DMS79 (cell line): ENCODE results near the gene RAB5B.

Experiments used
- DNase-seq: peaks from one replicate; lab custom pipeline; 2025; lab: John Stamatoyannopoulos, UW

The RAB5B gene

GRCh38 chr12:55973599-55974307 lies at the start of gene RAB5B:
TSS of gene RAB5B (plus strand) at chr12:55974078. CDS start at chr12:55986961, 12,883 bp downstream.
- peak; percentile 99 for DNase-seq

DNA sequence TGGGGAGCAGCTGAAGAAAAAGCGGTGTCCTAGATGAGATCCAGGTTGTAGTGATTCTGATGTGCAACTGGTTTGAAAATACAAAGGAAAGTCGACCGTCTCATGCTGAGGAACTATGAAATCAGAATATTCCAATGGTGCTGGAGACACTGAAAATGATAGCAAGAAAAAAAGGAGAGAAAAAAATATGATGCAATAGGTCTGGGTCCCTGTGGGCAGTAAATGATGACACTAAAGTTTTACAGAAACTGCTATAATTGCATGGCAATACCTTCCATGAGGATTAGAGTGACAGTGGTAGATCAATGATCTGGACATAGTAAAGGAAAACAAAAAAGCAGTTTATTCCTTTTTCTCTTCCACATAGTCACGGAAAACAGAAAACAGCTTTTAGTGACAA lies 48.5 kb upstream of the RAB5B start:
- no peak for DNase-seq

GRCh38 chr12:55925870-55926737 lies 47.8 kb upstream of the RAB5B start:
- no peak for DNase-seq

DNA sequence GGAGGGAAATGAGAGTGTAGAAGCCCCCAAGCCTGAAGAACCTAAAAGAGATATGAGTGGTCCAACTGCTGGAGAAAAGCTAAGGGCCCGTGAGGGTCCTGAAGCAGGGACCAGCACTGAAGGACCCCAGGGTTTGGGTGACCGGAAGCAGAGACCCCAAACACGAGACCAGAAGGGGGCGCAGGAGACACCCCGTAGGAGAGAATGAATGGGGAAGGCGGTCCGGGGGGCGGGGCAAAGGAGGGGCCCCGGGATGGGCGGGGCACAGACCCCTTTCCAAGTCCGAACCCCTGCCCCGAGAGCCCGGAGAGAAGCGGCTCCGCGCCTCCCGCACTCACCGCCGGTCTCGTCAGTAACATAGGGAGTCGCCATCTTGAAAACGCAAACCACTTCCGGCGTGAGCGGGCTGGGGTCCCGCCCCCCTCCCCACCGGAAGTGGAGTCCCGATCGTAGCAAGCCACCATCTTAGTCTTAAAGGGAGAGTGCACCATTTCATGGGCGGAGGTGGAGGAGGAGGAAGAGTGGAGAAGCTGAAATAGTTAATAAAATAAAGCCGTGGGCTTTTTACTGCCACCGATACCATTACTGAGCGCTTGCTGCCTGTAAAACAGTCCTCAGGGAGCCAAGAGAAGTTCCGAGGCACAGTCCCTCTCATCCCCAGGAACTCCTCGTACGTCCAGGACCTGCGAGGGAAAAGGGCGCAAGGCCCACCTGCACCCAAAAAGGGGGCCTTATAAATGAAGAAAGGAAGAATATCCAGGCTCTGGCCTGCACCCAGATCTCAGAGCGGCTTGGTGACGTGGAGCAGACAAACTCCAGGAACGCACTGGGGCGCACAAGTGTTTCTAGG lies 46.9 kb upstream of the RAB5B start:
- DNase-seq = peak; percentile 74

- DNase-seq = peak; percentile 14
Observed at GRCh38 chr12:55927588-55928502, 46.0 kb upstream of the RAB5B start, which contains the start of gene PYM1. TSS of gene PYM1 (minus strand) at chr12:55927894. CDS start at chr12:55927761, 133 bp downstream.

DNA sequence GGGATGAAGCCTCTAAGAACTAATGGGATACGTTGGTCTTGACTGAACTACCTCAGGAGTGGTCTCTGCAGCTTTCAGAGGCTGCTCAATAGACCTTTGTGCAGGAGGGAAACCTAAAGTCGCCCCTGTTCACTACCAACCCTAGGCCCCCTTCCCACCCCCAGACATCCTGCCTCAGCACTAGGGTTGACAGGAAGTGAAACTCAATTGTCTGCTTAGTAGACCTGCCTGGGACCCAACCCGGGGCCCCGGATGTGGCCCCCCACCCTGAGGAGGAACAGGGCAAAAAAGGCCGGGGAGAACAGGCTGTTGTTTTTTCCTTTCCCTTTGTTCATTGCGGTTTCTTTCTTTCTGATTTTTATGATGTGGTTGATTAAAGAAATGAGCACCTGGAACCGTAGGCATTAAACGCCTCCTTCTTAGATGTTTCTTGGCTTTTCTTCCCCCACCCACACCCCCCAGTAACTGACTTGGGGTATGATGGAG lies 44.5 kb upstream of the RAB5B start:
- DNase-seq = no peak

- DNase-seq = peak; percentile 8
Observed at GRCh38 chr12:55930771-55931316, 43.0 kb upstream of the RAB5B start, which contains the start of gene DGKA. TSS of gene DGKA (plus strand) at chr12:55931162. CDS start at chr12:55936504, 5,342 bp downstream.

GRCh38 chr12:55931317-55931779 lies 42.5 kb upstream of the RAB5B start:
- no peak for DNase-seq

GRCh38 chr12:55931780-55932550 lies 41.9 kb upstream of the RAB5B start:
- no peak for DNase-seq

DNA sequence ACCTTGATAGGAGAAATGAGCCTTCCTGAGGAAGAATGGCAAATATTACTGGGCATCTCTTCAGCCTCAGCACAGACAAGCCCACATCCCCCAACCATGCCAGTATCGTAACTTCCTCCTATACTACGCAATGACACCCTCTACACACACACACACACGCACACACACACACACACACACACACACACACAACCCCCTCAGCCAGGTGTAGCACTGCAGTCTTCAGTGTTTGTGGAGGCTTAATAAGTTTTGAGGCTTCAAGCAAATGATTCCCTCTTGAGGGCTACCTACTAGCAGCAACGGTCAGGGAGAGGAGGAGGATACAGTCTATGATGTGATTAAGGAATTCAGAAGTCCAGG lies 41.3 kb upstream of the RAB5B start:
- DNase-seq = no peak

DNA sequence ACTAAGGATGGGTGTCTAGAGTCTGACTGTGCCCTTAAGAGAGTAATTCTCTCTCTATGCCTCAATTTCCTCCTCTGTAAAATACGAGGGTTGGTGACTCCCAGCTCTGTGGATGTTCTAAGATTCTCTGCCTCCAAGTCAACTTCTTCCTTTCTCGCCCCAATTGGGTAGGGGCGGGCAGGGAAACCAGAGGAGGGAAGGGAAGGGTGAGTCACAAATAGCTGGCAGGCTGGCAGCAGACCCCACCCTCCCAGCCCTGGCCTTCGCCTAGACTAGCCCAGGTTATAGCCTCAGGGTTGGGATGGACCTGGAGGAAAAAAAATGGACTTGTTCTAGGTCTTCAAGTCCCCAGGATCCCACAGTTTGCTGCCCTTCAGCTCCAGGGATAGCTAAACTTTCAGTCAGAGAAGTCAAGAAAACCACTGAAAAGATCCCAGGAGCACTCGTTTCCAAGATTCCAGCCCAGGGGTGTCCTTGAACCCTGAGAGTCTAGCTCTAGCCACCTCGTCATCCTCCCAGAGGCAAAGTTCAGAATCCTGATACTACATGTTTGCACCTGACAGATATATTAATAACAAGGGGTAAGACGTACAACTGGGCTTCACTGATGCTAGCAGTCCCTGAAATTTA lies 40.6 kb upstream of the RAB5B start:
- DNase-seq = no peak

GRCh38 chr12:55933799-55934742 lies 39.8 kb upstream of the RAB5B start:
- DNase-seq = no peak

DNA sequence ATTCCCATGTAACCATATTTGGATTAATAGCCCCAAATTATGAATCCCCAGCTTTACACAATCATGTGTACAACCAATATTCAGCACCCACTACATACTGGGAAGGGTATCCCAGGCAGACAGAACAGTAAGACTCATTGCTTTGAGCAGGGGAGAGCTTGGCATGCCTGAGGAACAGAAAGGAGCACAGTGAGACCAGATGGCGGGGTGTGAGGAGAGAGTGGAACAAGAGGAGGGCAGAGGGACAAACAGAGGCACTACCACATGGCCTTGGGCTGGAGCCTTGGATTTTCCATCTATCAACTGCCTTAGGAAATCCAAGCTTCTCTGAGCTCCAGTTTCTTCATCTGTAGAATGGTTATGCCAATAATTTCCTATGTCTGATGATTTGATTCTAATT lies 39.1 kb upstream of the RAB5B start:
- DNase-seq = no peak

DNA sequence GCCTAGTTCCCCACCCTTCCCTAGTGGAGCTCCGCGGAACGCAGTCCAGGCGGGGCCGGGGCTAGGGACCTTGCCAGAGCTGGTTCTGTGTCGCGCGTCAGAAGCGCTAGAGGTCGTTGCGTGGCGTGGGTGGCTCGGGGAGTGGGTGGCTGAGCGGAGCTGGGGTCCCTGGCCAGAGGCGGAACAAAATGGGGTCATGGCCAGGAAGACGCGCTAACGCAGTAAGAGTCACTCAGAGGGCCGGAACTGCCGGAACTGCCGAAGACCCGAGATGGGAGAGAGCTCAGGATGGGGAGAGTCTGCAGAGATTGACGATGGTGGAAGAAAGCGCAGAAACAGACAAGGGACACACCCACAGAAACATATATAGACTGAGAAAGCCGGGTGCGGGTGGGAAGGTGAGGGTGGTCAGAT lies 38.1 kb upstream of the RAB5B start:
- no peak for DNase-seq

GRCh38 chr12:55937981-55938380 lies 35.9 kb upstream of the RAB5B start:
- no peak for DNase-seq

- DNase-seq = no peak
Observed at GRCh38 chr12:55938826-55939501, 34.9 kb upstream of the RAB5B start.

GRCh38 chr12:55940065-55940732 lies 33.7 kb upstream of the RAB5B start:
- DNase-seq = peak; percentile 62
